Activated naive CD4-positive, alpha-beta T cell treated with Interleukin-2 at 50 U/mL for 16 hours (primary cell): ENCODE measurements around the gene LRP1B.
"Not testable (repeated sequence)": the region's sequence is repeated elsewhere in the genome, so short reads cannot be mapped to it uniquely, and the experiment has no call there.

Experiments used
- DNase-seq: peaks from one replicate; pipeline ENCODE4 v3.0.0-alpha.2; 2020

LRP1B gene

GRCh38 chr2:140734992-140735391 is 1395.8 kb downstream of the LRP1B start:
- DNase-seq, result no peak

DNA sequence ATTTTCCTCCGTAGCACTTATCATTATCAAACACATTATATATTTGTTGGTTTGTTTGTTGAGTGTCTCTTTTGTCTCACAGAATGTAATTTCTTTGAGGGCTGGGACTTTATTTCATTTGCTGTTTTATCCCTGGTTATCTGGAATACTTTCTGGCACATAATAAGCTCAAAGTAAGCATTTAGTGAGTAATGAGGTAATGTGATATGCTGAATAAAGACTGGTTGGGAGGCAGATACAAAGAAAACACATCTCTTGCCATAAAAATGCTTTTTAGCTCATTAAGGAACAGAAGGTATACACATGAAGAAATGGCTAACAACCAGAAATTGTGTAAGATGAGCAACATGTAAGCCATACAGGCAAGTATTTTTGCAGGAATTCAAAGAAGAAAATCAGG is 1411.8 kb downstream of the LRP1B start:
- no peak for DNase-seq

DNA sequence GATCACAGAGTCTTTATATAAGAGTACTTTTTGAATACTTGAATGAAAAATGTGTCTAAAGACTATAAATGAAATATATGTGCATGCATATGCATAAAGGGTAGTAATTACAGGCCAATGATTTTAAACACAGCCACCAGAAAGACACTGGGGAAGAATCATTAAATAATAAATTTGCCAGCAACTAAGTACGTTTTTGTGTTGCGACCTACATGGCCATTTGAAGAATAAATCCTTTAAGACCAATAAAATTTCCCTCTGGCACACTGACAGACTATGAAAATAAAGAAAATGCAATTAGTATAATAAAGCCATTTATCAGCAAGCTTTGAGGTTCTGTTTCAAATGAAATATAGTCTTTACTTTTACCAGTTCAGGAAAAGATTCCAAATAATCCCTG is 1413.3 kb downstream of the LRP1B start:
- DNase-seq, result no peak

DNA sequence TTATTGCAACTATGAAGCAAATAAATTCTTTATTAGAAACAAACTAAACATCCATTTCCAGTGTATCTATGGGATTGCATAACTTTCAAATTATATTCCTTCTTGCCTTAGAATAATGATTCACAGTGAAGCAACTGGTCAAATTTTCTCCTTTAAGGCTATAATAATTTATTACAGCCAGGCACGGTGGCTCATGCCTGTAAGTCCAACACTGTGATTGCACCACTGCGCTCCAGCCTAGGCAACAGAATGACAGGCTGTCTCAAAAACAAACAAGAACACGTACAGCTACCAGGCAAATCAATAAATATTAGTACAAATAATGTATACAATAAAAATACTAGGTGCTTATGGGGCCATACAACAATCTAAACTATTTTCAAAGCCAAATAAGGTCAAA is 1416.2 kb downstream of the LRP1B start:
- no peak for DNase-seq

DNA sequence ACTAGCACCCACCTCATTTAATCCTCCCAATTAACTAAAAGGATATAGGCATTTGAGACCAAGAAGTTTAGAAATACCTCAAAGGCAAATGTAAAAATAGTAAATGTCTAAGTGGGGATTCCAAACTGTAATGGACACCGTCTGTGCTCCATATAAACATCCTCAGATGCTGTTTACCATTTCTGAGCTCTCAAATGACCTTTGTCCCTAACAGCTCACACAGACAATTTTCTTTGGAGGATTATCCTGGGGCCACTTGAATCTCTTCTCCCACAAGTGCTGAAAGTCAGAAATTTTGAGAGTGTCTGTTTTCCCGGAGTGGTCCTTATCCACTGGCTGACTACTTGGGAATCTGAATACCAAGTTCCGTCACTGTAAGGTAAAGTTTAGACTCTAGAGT is 1418.9 kb downstream of the LRP1B start:
- DNase-seq, result no peak

- DNase-seq, result no peak
Measured at GRCh38 chr2:140701726-140702125, 1429.1 kb downstream of the LRP1B start.

DNA sequence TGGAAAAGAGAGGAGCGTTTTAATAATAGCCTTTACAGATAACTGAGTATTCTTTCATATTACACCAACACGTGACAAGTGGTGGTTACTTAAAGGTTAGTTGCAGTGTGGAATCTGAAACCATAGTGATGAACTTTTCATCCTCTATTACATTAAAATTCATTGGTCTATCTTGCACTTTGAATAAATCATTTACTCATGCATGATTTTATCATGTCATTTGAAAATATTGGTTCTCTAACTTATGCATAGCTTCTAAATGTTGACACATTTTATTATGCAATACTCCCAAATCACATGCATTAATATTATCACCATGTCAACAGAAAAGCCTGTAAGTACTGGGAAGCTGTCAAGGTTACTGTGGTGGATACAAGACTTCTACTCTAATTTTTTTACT is 1432.2 kb downstream of the LRP1B start:
- DNase-seq, result no peak

GRCh38 chr2:140696449-140696848 is 1434.4 kb downstream of the LRP1B start:
- no peak for DNase-seq

DNA sequence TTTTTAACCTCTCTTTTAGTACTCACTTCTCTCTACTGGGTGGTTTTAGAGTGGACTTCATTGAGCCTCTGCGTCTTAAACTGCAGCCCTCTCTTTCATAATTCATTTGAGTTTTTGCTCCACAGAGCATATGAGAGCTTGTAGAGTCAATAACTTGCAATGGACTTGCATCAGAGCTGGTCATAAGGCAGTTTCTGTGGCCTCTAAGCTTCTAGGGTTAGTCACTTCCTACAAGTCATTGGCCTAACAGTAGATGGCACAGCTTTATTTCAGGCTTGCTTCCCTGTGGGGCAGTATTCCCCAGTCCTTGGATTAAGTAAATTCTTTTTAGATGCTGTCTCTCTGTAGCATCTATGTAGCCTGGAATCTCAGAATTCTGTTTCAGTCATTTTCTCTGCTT is 1435.7 kb downstream of the LRP1B start:
- no peak for DNase-seq

GRCh38 chr2:140687825-140688224 is 1443.0 kb downstream of the LRP1B start:
- DNase-seq, result no peak

- DNase-seq, result no peak
Measured at GRCh38 chr2:140683658-140684057, 1447.2 kb downstream of the LRP1B start.

DNA sequence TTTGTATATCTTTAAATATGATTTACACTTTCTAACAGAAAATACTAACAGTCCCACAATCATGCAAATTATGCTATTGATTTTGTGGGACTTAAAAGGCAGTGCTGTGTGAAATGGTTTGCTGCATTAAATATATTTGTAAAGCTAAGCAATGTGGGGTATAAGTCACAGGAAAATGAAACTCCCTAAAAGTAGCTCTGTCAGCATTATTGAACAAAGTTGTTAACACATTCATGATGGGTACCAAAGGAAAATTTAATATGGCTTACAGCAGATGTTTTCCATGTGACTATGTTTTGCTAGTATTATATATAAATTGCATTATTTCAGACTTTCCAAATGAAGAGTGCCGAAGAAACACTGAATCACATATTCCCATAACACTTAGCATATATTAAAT is 1450.0 kb downstream of the LRP1B start:
- DNase-seq, result no peak

DNA sequence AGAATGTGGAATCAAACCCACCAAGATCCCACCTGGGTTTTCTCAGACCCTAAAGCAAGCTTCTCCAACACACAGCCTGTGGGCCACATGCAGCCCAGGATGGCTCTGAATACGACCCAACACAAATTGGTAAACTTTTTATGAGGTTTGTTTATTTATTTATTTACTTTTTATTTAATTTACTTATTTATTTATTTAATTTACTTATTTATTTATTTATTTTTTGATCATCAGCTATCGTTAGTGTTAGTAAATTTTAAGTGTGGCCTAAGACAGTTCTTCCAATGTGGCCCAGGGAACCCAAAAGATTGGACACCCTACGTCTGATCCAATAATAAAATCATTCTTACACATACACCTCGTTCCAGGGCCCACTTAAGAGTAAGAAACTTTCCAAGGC is 1451.1 kb downstream of the LRP1B start:
- no peak for DNase-seq

- no peak for DNase-seq
Measured at GRCh38 chr2:140669911-140670310, 1460.9 kb downstream of the LRP1B start.

DNA sequence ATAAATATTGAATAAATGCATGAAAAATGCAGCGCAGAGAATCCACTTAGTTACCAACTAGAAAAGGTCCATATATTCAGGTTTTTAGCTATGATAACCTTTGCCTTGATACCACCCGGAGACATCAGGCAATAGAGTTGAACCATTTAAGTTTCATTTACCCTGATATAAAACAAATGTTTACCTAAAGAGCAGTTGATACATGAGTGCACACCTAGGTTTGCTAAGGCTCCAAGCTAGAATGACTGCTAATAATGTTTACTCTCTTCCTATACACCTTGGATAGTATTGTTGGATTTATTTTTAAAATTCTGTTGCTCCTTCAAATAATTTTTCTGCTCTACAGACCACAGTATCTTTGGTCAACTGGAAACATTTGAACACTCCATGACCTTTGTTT is 1463.6 kb downstream of the LRP1B start:
- no peak for DNase-seq

- no peak for DNase-seq
Measured at GRCh38 chr2:140662504-140662903, 1468.3 kb downstream of the LRP1B start.

DNA sequence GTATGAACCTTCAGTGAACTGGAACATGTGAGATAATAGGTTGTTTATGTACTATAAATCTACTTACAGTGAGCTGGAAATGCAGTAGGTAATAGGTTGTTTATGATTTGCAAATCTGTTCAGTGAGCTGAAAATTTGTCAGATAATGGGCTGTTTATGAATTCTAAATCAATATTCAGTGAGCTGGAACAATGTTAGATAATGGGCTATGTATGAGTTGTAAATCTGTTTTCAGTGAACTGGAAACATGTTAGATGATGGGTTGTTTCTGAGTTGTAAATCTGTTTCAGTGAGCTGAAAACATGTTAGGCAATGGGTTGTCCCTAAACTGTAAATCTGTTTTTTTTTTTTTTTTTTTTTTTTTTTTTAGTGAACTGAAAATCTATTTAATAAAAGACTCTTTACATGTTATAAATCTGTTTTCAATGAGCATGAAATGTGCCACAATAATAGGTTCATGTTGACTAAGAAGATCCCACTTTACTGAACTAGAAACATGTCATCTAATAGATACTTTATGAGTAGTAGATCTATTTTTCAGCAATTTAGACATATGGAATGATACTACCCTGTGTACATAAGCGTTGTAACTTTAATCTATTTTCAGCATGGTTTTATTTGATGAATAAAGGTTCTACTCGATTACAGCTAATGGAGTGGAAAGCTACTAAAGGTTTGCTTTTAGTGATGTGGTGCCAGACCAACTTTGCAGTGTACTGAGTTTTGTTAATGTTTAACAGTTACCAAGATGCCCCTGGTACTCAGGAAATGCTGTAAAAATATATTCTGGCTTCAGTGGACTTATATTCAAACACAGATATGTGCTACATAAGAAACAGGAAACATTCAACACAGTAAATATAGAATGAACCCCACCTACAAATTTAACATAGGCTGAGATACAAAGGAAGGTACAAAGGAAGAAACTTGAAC is 1471.8 kb downstream of the LRP1B start:
- no peak for DNase-seq

- no peak for DNase-seq
Measured at GRCh38 chr2:140657657-140658056, 1473.2 kb downstream of the LRP1B start.

DNA sequence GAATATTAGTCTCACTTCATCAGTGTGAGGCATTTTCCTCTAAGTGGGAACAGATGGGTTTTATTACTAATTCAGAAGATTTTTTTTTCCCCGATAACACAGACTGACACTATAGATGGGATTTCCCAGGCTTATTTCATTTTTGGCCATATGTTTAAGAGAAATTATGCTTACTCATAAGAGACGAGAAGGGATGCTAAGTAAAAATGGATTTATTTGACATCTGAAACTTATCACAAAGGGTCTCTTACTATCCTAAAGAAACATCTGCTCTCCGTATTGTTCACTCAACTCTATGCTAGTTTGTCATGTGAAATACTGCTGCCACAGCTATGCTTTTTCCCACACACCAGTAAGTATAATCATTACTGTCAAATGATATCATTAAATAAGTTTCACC is 1476.3 kb downstream of the LRP1B start:
- DNase-seq, result no peak

DNA sequence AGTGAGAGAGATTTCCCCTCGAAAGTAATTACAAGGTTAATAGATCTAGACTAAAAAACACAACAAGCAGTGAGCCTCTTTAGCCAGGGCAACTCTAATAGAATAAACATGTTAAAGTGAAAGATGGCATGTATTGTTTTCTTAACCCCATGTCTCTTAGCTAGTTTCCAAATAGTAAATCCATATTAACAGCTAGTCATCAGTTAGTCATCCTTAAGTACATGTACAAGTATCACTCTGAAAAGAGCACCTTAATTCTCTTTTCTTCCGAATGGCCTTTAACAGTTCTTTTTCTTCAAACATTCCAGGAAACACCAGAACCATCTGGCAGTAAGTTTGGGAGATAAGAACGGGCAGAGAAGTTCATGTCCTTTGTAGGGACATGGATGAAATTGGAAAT is 1480.0 kb downstream of the LRP1B start:
- DNase-seq, result no peak

- not testable (repeated sequence) for DNase-seq
Measured at GRCh38 chr2:140650134-140650533, 1480.7 kb downstream of the LRP1B start.

DNA sequence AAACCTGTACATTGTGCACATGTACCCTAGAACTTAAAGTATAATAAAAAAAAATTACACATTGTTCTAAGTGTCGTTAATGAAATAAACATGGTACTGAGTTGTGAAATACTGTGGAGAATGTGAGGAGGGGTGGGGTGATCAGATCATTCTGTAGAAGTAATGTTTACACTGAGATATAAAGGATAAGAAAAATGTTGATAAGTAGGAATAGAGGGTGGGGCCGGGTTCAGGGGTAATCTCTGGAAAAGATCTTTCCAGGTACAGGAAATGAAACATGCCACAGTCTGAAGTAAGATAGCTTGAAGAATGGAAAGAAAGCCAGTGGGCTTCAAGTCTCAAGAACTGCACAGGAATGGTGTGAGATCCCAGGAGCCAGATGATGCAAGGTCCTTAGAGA is 1482.4 kb downstream of the LRP1B start:
- DNase-seq, result no peak

DNA sequence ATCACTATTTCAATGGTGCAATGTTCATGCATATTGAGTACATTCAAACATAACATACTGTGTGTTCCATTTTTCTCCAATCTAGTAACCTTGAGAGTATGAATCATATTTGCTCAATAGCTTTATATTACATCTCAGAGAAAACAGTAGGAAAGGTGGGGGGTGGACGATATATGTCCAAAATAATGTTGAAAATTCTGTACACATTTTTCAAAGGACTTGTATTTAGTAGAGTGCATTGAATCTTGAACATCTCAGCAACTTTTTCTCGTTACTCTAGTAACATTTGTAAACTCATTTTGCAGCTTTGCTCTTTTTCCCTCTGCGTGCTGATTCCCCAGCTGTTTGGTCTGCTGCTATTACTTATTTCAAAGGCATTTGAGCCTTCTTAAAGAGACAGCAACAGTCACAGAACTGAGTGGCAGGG is 1487.0 kb downstream of the LRP1B start:
- no peak for DNase-seq

DNA sequence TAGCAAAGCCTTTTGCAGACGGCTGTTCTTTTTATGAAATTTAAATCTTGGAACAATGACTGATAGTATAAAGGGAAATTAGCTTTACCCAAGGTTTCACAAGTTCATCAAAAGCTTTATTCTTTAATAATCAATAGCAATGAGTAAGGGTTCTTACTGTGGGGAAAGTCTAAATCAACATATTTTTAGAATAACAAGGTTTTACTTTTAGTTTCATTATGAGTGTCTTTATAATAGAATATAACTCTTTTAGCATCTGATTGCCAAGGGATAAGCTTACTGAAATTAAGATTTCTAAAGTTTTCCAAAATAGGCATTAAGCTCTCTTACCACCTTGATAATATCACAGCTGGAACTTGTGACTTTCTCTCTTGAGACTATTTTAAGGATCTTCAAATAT is 1489.7 kb downstream of the LRP1B start:
- no peak for DNase-seq

GRCh38 chr2:140639628-140640027 is 1491.2 kb downstream of the LRP1B start:
- DNase-seq, result no peak
